Smooth muscle cell (in vitro differentiated cells): ENCODE results near the gene NOTCH1. TPM values are rescaled to one million over a fixed set of nuclear protein-coding genes. Genes with fewer than 3 reads are reported as not detected.
"Not testable (repeated sequence)": the region's sequence is repeated elsewhere in the genome, so short reads cannot be mapped to it uniquely, and the experiment has no call there.

Experiments used
- DNase-seq: peaks from one replicate; lab custom pipeline; 2025; ENCODE audit not compliant: unreplicated experiment; lab: John Stamatoyannopoulos, UW
- H2AFZ ChIP-seq: fragments of 200-600 bp; sonication (generic); 2 replicates; pipeline ENCODE4 v1.6.0; 2016; ENCODE audit warnings: antibody characterized with exemption, low read depth, mild to moderate bottlenecking
- H3F3A ChIP-seq: fragments of 200-600 bp; sonication (generic); 2 replicates; pipeline ENCODE4 v1.6.0; 2017; ENCODE audit warnings: antibody characterized with exemption, low read depth
- H3K27ac ChIP-seq: fragments of 200-600 bp; sonication (generic); 2 replicates; pipeline ENCODE4 v1.5.1; 2016; ENCODE audit warnings: low read depth, mild to moderate bottlenecking
- H3K27me3 ChIP-seq: fragments of 200-600 bp; sonication (generic); 2 replicates; pipeline ENCODE4 v1.6.1; 2016; ENCODE audit warnings: low read depth, mild to moderate bottlenecking
- H3K36me3 ChIP-seq: fragments of 200-600 bp; sonication (generic); 2 replicates; pipeline ENCODE4 v1.5.1; 2016; ENCODE audit warnings: low read depth
- H3K4me1 ChIP-seq: fragments of 200-600 bp; sonication (generic); 2 replicates; pipeline ENCODE4 v1.5.1; 2016; ENCODE audit warnings: low read depth
- H3K4me2 ChIP-seq: fragments of 200-600 bp; sonication (generic); 2 replicates; pipeline ENCODE4 v1.6.0; 2016; ENCODE audit warnings: mild to moderate bottlenecking
- H3K4me3 ChIP-seq: fragments of 200-600 bp; sonication (generic); 2 replicates; pipeline ENCODE4 v1.5.1; 2016; ENCODE audit warnings: mild to moderate bottlenecking
- H3K79me2 ChIP-seq: fragments of 200-600 bp; sonication (generic); 2 replicates; pipeline ENCODE4 v1.6.0; 2016; ENCODE audit warnings: low read depth, mild to moderate bottlenecking
- H3K9ac ChIP-seq: fragments of 200-600 bp; sonication (generic); 2 replicates; pipeline ENCODE4 v1.6.0; 2016; ENCODE audit warnings: low read depth
- H3K9me3 ChIP-seq: fragments of 200-600 bp; sonication (generic); replicated peaks from 2 replicates; pipeline ENCODE4 v1.5.1; 2016; ENCODE audit warnings: low read depth
- H4K20me1 ChIP-seq: fragments of 200-600 bp; sonication (generic); 2 replicates; pipeline ENCODE4 v1.6.0; 2016; ENCODE audit warnings: low read depth
- CTCF ChIP-seq: fragments of 200-600 bp; sonication (generic); IDR thresholded peaks from 2 replicates; pipeline ENCODE4 v1.5.1; 2017; ENCODE audit warnings: borderline replicate concordance, mild to moderate bottlenecking, antibody characterized with exemption; ENCODE audit not compliant: insufficient read depth, poor library complexity, severe bottlenecking
- WGBS: methylation state at CpG from one replicate; pipeline ENCODE4 v1.1.7; 2016; ENCODE audit warnings: low lambda C conversion rate; 5-methylcytosine and 5-hydroxymethylcytosine counted together
- polyA plus RNA-seq: library from polyadenylated mRNA; unstranded; fragments of >200 nt; fragmentation: Nextera tagmentation; extraction: Ambion mirVana; gene quantifications from 2 replicates; pipeline ENCODE4 v1.2.1, GENCODE V29; 2016
- total RNA-seq: library from RNA; depleted of rRNA; stranded (reverse); fragments of >200 nt; gene quantifications from 2 replicates; pipeline ENCODE4 v1.2.3, GENCODE V29; 2014

The NOTCH1 gene
- total and polyA plus RNA-seq, 2 experiments from 2014 or later = 7.2 to 13.2 TPM

- no peak for TF ChIP-seq CTCF
- H2AFZ ChIP-seq = no peak overlapping the region
- no peak for DNase-seq
- H4K20me1 ChIP-seq = no peaks in the 10 kb centered on the region
- H3K27me3 ChIP-seq = no peaks in the 10 kb centered on the region
- H3K9me3 ChIP-seq = no peaks in the 10 kb centered on the region
- no peak overlapping the region for H3K4me2 ChIP-seq
- no peak overlapping the region for H3K27ac ChIP-seq
- no peaks in the 10 kb centered on the region for H3F3A ChIP-seq
- no peaks in the 10 kb centered on the region for H3K36me3 ChIP-seq
- no peak overlapping the region for H3K4me3 ChIP-seq
- H3K9ac ChIP-seq = no peak overlapping the region
- H3K4me1 ChIP-seq = peaks cover 17% of the 10 kb centered on the region
- no peaks in the 10 kb centered on the region for H3K79me2 ChIP-seq
- 96% methylated on average over 23 of the region's 23 CpGs for WGBS
Measured at GRCh38 chr9:136561779-136562178, 15.9 kb upstream of the NOTCH1 start.

GRCh38 chr9:136560586-136560985, 14.7 kb upstream of the NOTCH1 start:
- H3F3A ChIP-seq = no peaks in the 10 kb centered on the region
- no peak overlapping the region for H3K27ac ChIP-seq
- no peaks in the 10 kb centered on the region for H3K9me3 ChIP-seq
- no peak overlapping the region for H3K4me2 ChIP-seq
- no peak overlapping the region for H3K4me3 ChIP-seq
- no peak for DNase-seq
- H3K36me3 ChIP-seq = no peaks in the 10 kb centered on the region
- no peak for TF ChIP-seq CTCF
- H3K9ac ChIP-seq = no peak overlapping the region
- no peaks in the 10 kb centered on the region for H3K79me2 ChIP-seq
- no peaks in the 10 kb centered on the region for H3K27me3 ChIP-seq
- no peak overlapping the region for H2AFZ ChIP-seq
- peaks cover 16% of the 10 kb centered on the region for H3K4me1 ChIP-seq
- H4K20me1 ChIP-seq = no peaks in the 10 kb centered on the region
- 93% methylated on average over 3 of the region's 3 CpGs for WGBS

GRCh38 chr9:136559371-136559770, 13.5 kb upstream of the NOTCH1 start:
- not testable (repeated sequence) for H3K4me3 ChIP-seq, H3K36me3 ChIP-seq, H3F3A ChIP-seq, H3K27me3 ChIP-seq, DNase-seq, H3K4me2 ChIP-seq, H3K79me2 ChIP-seq, H3K27ac ChIP-seq, H2AFZ ChIP-seq, H3K4me1 ChIP-seq, H4K20me1 ChIP-seq, H3K9ac ChIP-seq, H3K9me3 ChIP-seq
- WGBS = 98% methylated on average over 2 of the region's 2 CpGs

GRCh38 chr9:136558846-136559245, 13.0 kb upstream of the NOTCH1 start:
- not testable (repeated sequence) for H3K4me2 ChIP-seq, H4K20me1 ChIP-seq, H3K4me3 ChIP-seq, H2AFZ ChIP-seq, H3F3A ChIP-seq, H3K9me3 ChIP-seq, H3K79me2 ChIP-seq, H3K9ac ChIP-seq, H3K27ac ChIP-seq, DNase-seq, H3K36me3 ChIP-seq, H3K27me3 ChIP-seq, H3K4me1 ChIP-seq
- 93% methylated on average over 5 of the region's 5 CpGs for WGBS

GRCh38 chr9:136558373-136558772, 12.5 kb upstream of the NOTCH1 start:
- H3K9me3 ChIP-seq = no peaks in the 10 kb centered on the region
- no peaks in the 10 kb centered on the region for H4K20me1 ChIP-seq
- H3K4me3 ChIP-seq = no peak overlapping the region
- H3K79me2 ChIP-seq = no peaks in the 10 kb centered on the region
- H3K4me1 ChIP-seq = no peaks in the 10 kb centered on the region
- H3K36me3 ChIP-seq = no peaks in the 10 kb centered on the region
- no peaks in the 10 kb centered on the region for H3K27me3 ChIP-seq
- H3F3A ChIP-seq = no peaks in the 10 kb centered on the region
- H2AFZ ChIP-seq = no peak overlapping the region
- no peak overlapping the region for H3K9ac ChIP-seq
- H3K27ac ChIP-seq = no peak overlapping the region
- H3K4me2 ChIP-seq = no peak overlapping the region
- no peak for DNase-seq
- WGBS = 80% methylated on average over 5 of the region's 5 CpGs
- no peak for TF ChIP-seq CTCF
